ENCODE data around the gene TRAPPC6A. TPM values are rescaled to one million over a fixed set of nuclear protein-coding genes. Genes with fewer than 3 reads are reported as not detected.

TRAPPC6A gene
- total RNA-seq, 1 donor from 2014 or later = 42.8 TPM

DNA sequence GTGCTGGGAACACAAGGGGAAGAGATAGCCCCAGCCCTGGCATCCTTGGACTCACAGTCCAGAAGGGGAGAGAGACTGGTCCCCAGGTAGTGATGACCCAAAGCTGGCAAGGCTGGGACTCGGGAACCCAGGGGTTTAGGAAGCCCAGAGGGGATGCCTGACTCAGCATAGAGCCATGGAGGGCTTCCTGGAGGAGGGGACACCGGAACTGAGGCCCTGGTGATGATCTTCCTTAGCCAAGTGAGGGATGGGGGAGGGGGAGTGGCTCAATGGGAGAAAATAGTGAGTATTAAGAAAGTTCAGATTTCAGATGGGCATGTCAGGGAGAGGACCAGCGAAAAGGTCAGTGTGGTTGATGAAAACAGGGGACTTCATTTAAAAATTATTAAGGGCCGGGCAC lies 40.4 kb upstream of the TRAPPC6A start:
- TF ChIP-seq CTCF (IDR thresholded peaks at IDR 0.05; ENCODE audit: unreplicated experiment) = no peak
- Mint-ChIP-seq H3K4me1 (peaks cover 22% of the 10 kb centered on the region), H3K4me3 (peak overlapping the region; percentile 9), H3K27me3 (ENCODE audit: low read depth) (peaks cover 83% of the 10 kb centered on the region), H3K27ac (no peak overlapping the region), H3K9me3 (no peaks in the 10 kb centered on the region), H3K36me3 (no peaks in the 10 kb centered on the region)
- no peak for DNase-seq (ENCODE audit: low spot score in 2 of 2, unreplicated experiment in 2 of 2)

GRCh38 chr19:45217957-45218334 lies 39.9 kb upstream of the TRAPPC6A start:
- Mint-ChIP-seq H3K27ac (no peak overlapping the region), H3K4me3 (no peak overlapping the region), H3K27me3 (ENCODE audit: low read depth) (peaks cover 83% of the 10 kb centered on the region), H3K4me1 (peaks cover 22% of the 10 kb centered on the region), H3K9me3 (no peaks in the 10 kb centered on the region), H3K36me3 (no peaks in the 10 kb centered on the region)
- TF ChIP-seq CTCF (IDR thresholded peaks at IDR 0.05; ENCODE audit: unreplicated experiment) = no peak
- no peak for DNase-seq (ENCODE audit: low spot score in 2 of 2, unreplicated experiment in 2 of 2)

GRCh38 chr19:45217193-45217956 lies 39.3 kb upstream of the TRAPPC6A start:
- H3K9me3 Mint-ChIP-seq = no peaks in the 10 kb centered on the region
- H3K4me1 Mint-ChIP-seq = peaks cover 22% of the 10 kb centered on the region
- peaks cover 82% of the 10 kb centered on the region for H3K27me3 Mint-ChIP-seq (ENCODE audit: low read depth)
- TF ChIP-seq CTCF (IDR thresholded peaks at IDR 0.05; ENCODE audit: unreplicated experiment) = no peak
- DNase-seq (ENCODE audit: low spot score in 2 of 2, unreplicated experiment in 2 of 2) = no peak
- no peak overlapping the region for H3K27ac Mint-ChIP-seq
- peak overlapping the region; percentile 22 for H3K4me3 Mint-ChIP-seq
- no peaks in the 10 kb centered on the region for H3K36me3 Mint-ChIP-seq

- Mint-ChIP-seq H3K9me3 (no peaks in the 10 kb centered on the region), H3K36me3 (no peaks in the 10 kb centered on the region), H3K27me3 (ENCODE audit: low read depth) (peaks cover 75% of the 10 kb centered on the region), H3K4me1 (peaks cover 27% of the 10 kb centered on the region), H3K4me3 (peak overlapping the region; percentile 22), H3K27ac (peak overlapping the region; percentile 39)
- no peak for TF ChIP-seq CTCF (IDR thresholded peaks at IDR 0.05; ENCODE audit: unreplicated experiment)
- DNase-seq (ENCODE audit: low spot score in 2 of 2, unreplicated experiment in 2 of 2) = no peak
Measured at GRCh38 chr19:45216667-45217066, 38.6 kb upstream of the TRAPPC6A start.

DNA sequence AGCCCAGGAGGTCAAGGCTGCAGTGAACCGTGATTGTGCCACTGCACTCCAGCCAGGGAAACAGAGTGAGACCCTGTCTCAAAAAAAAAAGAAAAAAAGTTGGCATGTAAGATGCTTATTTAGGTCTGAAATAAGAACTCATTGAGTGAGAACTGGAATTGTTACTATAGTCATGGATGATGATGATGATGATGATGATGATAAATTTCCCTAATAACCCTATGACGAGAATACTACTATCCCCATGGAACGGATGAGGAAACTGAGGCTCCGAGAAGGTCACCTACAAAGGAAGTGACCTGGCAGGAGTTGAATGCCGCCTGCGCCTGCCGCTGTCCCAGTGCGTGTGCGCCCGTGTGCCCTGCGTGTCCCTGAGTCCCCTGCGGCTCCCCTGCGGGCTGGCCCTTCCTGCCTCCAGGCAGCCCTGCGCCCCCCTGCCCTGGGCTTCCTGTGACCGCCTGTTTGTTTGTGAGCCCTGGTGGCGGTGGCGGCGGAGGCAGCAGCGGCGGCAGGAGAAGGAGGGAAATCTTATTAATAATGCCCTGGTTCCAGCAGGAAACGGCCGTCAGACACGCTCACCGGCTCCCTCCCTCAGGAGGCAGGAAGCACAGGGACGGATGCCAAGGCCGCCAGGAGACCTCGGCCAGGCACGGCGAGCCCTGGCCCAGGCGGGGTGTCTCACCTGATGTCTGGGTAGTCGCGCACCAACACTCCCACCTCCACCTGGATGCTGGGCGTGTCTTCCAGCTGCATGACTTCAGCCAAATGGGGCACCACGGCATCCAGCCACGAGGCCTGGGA lies 37.6 kb upstream of the TRAPPC6A start:
- H3K4me1 Mint-ChIP-seq = peaks cover 34% of the 10 kb centered on the region
- no peaks in the 10 kb centered on the region for H3K9me3 Mint-ChIP-seq
- no peak for TF ChIP-seq CTCF (IDR thresholded peaks at IDR 0.05; ENCODE audit: unreplicated experiment)
- peak overlapping the region; percentile 46 for H3K4me3 Mint-ChIP-seq
- no peak for DNase-seq (ENCODE audit: low spot score in 2 of 2, unreplicated experiment in 2 of 2)
- no peak overlapping the region for H3K27ac Mint-ChIP-seq
- peaks cover 65% of the 10 kb centered on the region for H3K27me3 Mint-ChIP-seq (ENCODE audit: low read depth)
- H3K36me3 Mint-ChIP-seq = no peaks in the 10 kb centered on the region
